HG02938 (cell line): ENCODE measurements around the gene PMP22.

Experiments used
- ATAC-seq: cut with Tn5 transposase; IDR thresholded peaks from one replicate; pipeline ENCODE4 v1.9.1; 2021; ENCODE audit warnings: mild to moderate bottlenecking, moderate library complexity; ENCODE audit not compliant: unreplicated experiment

Gene PMP22

DNA sequence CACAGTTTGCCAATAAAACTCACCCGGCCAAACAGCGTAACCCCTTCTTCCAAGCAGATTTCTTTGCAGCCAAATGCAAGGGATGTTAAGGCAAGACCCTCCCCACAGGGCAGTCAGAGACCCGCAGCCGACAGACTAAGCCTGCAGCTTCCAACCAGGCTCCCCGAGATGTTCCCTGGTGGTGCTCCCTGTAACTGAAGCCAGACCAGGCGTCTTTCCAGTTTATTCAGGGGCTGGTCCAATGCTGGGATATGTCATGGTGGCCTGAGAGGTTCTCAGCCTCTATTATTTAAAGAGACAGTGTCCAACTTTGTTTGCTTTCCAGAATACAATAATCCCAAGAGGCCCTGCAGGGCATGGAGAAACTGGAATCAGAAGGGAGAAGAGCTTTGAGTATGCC lies at the start of gene PMP22:
TSS of gene PMP22 (minus strand) at position 196 of the 400 bp plus-strand sequence. CDS start 4,599 bp downstream, outside the sequence.
- no peak for ATAC-seq

DNA sequence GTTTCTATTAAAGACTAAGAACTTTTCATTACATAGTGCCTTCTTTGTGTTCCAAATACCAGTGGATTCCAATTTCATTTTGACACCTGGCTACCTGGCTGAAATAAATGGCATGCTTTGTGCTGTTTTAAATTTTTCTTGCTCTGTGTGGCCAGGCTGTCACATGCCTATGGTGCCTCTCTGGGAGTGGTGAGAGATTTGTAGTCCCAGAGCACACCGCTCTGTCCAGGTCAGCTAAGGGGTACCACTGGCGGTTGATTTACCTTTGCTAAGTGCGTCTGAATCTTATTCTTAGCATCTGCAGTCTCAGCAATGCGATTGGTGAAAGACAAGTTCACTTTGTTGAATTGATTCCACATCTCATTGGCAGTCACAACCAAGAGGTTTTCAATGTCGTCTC lies 46.9 kb upstream of the PMP22 start:
- ATAC-seq, result no peak

DNA sequence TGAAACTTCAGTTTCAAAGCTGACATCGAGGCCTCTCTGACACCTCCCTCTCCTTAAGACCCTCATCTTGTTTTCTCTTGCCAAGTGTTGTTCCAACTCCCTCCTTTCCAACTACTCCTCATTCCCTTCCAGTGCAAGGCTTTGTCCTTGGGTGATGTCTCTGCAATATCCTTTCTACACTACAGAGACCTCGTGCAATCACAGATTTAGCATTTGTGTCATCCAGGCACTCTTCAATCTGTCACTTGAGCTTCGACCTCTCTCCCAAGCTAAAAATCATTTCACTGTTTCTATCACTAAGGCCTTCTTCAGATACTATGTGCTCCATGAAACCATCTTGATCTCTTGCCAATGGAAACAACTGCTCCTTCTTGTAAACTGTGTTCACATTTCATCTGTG lies 44.7 kb upstream of the PMP22 start:
- no peak for ATAC-seq

DNA sequence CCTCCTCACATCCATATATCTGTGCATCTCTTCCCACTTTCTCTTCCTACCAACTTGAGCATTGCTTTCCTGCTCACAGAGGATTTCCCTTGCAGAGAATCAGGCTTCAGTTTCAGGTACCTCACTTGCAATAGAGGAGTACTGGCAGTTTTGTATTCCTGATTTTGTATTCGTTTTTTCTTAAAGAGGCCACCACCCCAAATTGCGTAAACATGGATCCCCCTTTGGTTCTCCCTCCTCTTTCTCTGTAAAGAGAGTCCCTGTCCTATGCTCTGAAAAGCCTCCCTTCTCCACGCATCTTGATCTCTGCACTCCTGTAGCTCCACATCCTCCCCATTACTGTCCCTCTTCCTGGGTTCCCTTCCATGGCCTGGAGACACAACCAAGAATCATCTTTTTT lies 44.1 kb upstream of the PMP22 start:
- no peak for ATAC-seq

DNA sequence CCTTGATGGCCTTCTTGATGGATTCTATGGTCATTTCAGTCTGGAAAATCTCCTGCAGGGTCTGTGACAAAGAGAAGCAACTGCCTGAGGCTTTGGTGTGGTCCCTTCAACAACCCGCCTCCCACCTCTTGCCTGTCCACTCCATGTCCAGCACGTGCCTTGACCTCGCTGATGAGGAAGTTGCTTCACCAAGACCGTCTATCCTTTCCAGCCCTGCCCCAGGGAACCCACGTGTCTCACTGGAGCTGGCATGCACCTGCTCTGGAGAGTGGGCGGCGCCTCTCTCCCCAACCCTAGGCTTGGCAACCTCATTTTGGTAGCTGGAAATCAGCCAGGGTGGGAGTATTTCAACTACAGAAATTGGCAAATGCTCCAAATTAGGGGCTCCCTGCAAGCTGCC lies 43.6 kb upstream of the PMP22 start:
- ATAC-seq, result no peak

DNA sequence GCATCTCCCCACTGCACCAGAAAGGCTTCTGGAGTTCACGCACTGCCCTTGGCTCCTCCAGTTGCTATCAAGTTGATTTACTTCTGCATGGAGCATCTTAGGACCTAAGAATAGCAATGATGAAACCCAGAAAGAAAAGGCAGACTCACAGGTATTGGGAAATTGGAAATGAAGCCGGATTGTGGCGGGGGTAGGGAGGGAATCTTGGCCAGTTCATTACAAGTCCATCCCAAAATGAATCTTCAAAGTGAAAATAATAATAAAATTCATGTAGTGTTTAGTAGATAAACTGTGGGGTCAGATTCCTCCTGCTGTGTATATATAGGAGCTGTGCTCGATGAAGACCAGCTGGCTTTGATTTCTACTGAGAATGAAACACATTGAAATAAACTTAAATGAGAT lies 42.6 kb upstream of the PMP22 start:
- no peak for ATAC-seq

DNA sequence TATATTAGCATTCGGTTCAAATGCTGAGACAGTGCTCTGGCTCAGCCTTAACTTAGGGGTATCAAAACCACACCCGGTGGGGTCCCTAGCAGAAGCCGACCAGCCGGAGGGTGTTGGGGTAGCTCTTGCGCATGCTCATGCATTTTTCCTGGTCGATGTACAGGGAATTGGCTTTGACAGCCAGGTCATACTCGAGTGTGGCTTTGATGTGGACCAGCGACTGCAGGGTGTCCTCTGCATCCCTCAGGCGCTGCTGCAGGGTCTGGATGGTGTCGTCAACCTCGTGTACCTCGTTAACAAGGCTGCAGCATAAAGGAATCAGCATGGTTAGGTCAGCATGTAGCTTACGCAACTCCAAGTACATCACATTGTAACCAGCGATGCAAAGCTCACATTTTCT lies 38.7 kb upstream of the PMP22 start:
- no peak for ATAC-seq

DNA sequence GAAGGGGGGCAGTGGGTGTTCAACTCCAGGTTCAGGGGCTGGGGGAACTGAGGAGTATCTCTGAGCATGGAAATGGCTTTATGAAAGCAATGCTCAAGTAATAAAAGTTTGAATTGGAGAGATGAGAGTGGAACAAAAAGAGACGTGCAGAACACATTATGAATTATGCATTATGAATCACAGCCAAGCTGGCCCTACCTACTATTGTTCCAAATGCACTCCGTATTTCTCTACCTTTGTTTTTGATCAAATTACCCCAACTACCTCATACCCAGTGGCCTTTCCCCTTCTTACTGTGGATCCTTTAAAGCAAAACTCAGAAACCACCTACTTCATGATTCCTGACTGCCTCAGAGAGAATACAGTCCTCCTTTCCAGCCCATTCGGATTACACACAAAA lies 38.1 kb upstream of the PMP22 start:
- no peak for ATAC-seq

DNA sequence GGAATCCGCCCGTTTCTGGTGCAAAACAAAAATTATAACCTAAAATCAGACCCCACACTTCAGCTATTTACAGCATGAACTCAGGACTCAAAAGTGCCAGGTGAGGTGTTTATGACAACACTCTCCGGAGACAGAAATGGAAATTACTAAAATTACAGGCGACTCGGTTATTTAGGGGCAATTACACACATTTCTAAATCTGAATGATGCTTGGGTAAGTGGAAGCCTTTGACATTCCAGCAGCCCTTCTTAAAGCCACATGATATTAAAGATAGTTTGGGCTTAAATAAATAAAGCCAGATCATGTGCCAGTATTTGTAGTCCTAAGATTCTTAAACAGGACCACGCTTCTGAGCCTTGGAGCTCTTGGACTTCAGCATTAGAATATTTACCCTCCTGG lies 36.7 kb upstream of the PMP22 start:
- ATAC-seq, result no peak

DNA sequence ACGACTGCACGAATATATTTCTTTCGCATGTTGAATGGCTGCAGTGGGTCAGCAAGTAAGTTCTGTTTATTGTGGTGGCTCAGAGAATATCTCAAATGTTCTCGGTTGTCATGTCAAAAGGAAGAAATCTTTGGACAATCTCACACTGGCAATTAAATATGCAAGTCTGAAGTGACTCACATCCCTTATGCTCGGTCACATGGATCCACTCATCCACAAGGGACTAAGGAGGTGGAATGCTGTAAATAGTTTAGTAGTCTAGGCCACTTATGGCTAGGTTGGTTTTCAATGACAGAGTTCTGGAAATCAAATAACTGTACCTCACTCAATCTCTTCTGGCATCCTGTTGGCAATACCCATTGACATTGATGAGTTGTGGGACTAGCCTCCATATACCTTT lies 33.0 kb upstream of the PMP22 start:
- no peak for ATAC-seq

DNA sequence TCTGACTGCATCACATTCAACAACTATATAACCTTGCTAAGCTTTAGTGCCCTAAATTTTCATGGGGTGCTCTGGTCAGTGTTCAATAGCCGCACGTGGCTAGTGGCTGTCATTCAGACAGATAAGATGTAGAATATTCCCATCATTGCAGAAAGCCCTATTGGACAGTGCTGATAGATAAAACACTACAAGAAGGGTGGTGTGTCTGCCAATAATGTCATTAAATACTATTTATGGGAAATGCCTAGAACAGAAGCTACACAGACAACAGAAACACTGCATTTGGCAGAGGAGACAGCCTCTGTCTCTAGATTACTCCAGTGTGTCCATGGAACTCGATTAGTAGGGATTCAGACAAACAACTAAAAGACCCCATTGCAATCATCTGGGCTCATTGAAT lies 28.4 kb upstream of the PMP22 start:
- ATAC-seq, result no peak

DNA sequence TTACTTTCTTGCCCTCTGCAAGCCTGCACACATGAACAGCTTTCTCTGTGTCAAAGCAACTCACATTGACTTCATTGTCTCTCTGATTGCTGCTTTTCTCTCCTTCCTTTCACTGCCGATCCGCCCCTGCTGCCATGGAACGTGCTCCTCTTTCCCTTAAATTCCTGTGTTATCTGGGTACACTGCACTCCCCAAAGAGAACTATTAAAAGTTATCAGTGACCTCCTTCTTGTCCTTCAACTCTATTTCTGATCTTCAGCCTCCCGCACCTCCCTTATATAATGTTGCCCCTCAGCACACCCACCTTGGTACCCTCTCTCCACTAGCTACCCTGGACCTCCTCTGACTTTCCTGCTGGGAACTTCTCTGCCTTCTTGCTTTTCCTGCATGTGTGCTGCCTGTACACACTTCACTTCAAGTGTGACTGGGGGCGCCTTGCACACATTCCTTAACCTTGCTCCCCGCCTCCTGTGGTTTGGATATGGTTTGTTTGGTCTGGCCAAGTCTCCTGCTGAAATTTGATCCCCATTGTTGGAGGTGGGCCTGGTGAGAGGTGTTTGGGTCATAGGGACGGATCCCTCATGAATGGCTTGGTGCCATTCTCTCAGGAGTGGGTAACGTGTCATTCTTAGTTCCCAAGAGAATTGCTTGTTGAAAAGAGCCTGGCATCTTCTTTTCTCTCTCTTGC lies 26.7 kb upstream of the PMP22 start:
- no peak for ATAC-seq

DNA sequence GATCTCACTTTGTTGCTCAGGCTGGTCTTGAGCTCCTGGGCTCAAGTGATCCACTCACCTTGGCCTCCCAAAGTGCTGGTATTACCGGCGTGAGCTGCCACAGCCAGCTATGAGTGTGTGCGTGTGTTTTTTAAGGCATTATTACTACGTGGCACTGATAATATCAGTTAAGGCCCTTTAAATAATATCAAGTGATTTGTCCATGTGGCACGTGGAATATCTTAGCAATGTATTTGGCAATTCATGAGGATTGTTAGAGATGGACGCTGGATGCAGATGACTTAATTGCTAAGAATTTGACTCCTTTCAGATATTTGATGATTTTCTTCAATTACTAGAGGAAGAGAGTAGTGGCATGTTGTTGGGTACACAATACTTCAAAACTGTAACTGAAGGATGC lies 25.5 kb upstream of the PMP22 start:
- ATAC-seq, result no peak

DNA sequence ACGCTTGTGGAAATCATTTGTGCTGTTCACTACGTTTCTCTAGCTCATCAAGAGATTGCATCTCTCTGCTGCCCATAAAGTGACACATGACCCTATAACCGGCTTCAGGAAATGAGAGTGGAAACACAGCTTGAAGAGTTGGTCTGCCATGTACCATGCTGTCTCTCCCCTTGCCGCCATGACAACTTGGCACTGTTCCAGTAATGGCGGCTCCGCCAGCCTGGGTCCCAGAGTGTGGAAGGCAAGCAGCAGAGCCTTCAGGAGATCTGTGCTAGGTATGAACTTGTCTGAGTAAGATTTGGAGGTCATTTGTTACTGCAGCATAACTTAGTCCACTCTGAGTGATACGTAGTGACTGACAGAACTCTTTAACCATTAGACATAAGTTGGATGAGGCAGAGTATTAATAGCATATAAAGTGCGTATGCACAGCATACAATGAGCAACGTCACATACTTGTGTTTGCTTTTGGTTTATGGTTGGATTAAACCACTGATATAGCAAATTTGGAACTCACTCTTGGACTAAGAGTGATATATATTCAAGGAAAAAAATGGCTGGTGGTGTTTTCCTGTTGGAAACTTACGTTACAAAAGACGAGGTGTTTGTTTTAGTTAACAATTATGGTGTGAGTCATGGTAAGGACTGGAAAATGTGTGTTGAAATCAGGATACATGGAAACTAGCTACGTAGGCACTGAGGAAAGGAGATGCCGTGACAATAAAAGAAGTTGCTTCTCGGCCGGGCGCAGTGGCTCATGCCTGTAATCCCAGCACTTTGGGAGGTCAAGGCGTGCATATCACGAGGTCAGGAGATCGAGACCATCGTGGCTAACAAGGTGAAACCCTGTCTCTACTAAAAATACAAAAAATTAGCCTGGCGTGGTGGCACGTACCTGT lies 24.4 kb upstream of the PMP22 start:
- no peak for ATAC-seq

DNA sequence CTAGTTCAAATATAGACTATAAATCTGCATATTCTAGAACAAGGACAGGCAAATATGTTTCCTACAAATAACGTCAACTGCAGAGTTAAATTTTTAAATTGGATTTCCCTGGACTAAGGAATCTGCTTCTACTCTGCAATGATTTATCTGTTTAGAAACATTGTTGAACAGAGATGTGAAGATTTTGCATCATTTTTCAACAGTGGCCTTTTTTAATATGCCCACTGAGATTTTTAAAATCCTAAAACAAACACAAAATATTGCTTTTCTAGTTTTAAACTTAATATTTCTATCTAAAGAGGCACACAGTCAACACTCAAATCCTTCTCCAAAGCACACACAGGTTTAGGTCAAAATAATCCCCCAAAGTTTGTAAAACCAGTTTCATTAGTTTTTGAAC lies 23.7 kb upstream of the PMP22 start:
- ATAC-seq, result no peak

DNA sequence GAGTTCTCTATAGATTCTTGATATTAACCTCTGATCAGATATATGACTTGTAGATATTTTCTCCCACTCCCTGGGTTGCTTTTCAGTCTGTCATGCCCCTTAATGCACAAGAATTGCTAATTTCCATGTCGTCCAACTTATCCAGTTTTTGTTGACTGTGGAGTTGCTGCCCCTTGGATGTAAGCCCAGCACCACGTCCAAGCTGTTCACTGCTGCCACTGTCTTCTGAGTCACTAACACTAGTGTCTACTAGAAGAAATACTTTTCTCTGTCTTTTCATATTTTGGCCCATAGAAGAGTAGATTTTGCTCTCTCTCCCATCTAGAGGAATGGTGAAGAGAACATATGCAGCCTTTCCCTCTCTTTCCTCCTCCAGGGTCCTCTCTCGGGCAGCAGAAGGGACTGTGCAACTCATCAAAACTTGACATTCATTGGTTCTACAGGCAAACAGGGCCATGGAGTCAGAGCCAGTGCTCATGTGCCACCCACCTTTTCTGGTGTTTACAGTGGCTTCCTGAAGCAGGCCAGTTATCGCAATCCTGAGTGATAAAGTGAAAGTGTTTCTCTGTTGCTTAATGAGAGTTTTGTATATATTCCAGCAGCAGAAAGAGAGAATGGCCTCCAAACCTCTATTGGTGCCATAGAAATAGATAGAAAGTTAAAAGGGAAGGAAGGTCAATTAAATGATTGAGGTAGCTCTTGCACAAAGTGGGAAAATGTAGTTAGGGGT lies 22.6 kb upstream of the PMP22 start:
- ATAC-seq, result no peak

DNA sequence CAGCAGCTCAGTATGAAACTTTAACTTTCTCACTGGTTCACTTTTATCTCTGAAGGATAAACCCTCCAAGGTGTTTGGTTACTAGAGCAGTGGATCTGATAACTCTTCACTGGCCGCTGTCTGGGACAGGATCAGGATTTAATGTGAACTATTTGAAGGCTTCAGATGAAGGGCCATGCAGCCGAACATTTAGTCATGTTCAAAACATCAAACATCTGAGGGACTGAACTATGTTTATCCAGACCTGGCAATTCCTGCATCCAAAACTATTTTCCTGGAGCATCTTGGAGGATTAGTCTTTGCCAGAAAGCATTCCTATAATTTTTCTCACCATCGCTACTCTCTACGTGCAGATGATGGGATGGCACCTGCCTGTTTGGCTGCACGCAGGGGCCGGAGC lies 20.3 kb upstream of the PMP22 start:
- no peak for ATAC-seq

DNA sequence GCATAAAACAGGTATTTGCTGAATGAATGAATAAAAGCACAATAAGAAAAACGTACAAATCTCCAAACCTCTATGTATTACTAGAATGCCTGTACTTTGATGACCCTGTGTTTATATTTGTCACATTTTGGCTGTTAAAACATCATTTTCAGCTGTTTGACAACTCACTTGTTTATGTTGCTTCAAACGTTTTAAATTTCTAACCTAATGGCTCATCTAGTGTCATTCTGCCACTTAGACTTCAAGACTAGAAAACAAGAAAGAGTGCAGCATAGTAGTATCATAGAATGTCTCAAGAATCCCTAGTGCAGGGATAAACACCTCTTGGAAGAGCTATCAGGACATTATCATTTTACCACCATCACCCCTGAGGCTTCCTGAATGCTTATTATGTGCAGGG lies 19.4 kb upstream of the PMP22 start:
- ATAC-seq, result no peak

DNA sequence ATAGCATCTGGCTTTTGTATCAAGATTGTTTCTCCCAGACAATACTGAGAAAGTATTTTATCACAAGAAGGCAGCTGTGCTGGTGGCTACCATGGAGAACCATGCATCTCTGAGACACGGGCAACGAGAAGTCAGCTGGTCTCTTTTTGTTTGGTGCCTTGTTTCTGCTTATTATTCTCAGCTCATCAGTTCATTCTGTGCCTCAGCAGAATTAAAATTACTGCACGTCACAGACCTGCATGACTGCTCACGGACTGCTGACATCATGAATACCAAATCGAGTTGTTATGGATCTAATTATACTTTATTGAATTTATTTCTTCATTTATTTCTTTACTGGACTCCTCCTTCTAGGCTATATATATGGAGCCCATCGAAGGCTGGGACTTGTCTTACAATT lies 19.0 kb upstream of the PMP22 start:
- no peak for ATAC-seq

DNA sequence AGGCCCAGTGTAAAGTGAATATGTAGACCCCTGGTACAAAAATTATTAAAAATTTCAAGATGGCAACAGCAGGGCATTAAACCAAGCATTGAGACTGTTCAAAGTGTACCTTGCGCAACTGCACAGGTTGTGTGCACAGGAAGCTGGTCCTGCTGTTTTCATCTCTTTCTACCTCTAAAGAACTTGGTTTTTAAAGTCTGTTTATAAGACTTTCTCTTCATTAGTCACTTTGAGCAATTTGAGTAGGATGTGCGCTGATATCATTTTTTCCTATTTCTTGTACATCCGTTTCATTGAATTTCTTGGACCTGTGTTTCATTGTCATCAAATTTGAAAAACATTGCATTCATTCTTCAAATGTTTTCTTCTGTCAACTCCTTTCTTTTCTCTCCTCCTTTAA lies 16.8 kb upstream of the PMP22 start:
- ATAC-seq, result no peak

DNA sequence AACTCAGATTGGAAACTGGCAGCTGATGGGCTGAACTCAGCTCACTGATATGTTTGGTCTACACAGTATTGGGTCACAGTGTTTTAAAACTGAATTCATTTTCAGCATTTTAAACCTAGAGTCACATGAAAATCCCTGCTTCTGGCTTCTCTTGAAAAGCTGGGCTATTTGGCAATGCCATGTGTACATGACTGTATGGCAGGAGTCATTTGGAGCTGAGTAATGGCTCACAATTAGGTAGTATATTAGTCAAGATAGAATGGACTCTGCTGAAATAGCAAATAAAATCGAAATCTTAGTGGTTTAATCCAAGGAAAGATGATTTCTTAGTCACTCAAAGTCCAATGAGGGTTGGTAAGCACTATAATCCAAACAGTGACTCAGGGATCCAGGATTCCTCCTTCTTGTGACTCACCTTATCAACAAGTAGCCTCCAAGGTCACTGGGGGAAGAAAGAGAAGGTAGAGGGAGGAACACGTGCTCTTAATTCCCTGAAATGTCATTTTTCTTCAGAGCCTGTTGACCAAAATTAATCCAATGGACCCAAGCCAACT lies 13.9 kb upstream of the PMP22 start:
- ATAC-seq, result no peak
